ENCODE data around the gene GLT1D1.

The GLT1D1 gene

GRCh38 chr12:128813883-128814282, 39.4 kb upstream of the GLT1D1 start:
- no peaks in the 10 kb centered on the region for H3K4me1 ChIP-seq (ENCODE audit: control insufficient read depth, insufficient read depth, low read length)
- no peak overlapping the region for H3K4me3 ChIP-seq (ENCODE audit: low read length)
- no peak overlapping the region for H3K27ac ChIP-seq (ENCODE audit: low read length)
- H3K36me3 ChIP-seq (ENCODE audit: control insufficient read depth, insufficient read depth, low read length): no peaks in the 10 kb centered on the region
- H3K9me3 ChIP-seq (ENCODE audit: control insufficient read depth, insufficient read depth, low read length): peaks cover 3% of the 10 kb centered on the region; the same call in 1 of the 2 replicates
- WGBS (ENCODE audit: insufficient coverage, insufficient read length): no CpG with 5 or more reads among the region's 10 CpGs
- no peak for DNase-seq (ENCODE audit: low read depth, low spot score)
- H3K27me3 ChIP-seq (ENCODE audit: control insufficient read depth, insufficient read depth, low read length): no peaks in the 10 kb centered on the region

GRCh38 chr12:128814411-128815261, 38.6 kb upstream of the GLT1D1 start:
- WGBS (ENCODE audit: insufficient coverage, insufficient read length): no CpG with 5 or more reads among the region's 25 CpGs
- H3K4me3 ChIP-seq (ENCODE audit: low read length): no peak overlapping the region
- H3K9me3 ChIP-seq (ENCODE audit: control insufficient read depth, insufficient read depth, low read length): peaks cover 3% of the 10 kb centered on the region
- no peak for DNase-seq (ENCODE audit: low read depth, low spot score)
- no peaks in the 10 kb centered on the region for H3K36me3 ChIP-seq (ENCODE audit: control insufficient read depth, insufficient read depth, low read length)
- H3K27me3 ChIP-seq (ENCODE audit: control insufficient read depth, insufficient read depth, low read length): no peaks in the 10 kb centered on the region
- H3K27ac ChIP-seq (ENCODE audit: low read length): no peak overlapping the region
- no peaks in the 10 kb centered on the region for H3K4me1 ChIP-seq (ENCODE audit: control insufficient read depth, insufficient read depth, low read length)

- Histone ChIP-seq H3K27me3 (ENCODE audit: control insufficient read depth, insufficient read depth, low read length) (no peaks in the 10 kb centered on the region), H3K36me3 (ENCODE audit: control insufficient read depth, insufficient read depth, low read length) (no peaks in the 10 kb centered on the region), H3K4me3 (ENCODE audit: low read length) (no peak overlapping the region), H3K4me1 (ENCODE audit: control insufficient read depth, insufficient read depth, low read length) (no peaks in the 10 kb centered on the region), H3K9me3 (ENCODE audit: control insufficient read depth, insufficient read depth, low read length) (no peaks in the 10 kb centered on the region; the same call in 1 of the 2 replicates), H3K27ac (ENCODE audit: low read length) (no peak overlapping the region)
- no peak for DNase-seq (ENCODE audit: low read depth, low spot score)
- no CpG with 5 or more reads among the region's 7 CpGs for WGBS (ENCODE audit: insufficient coverage, insufficient read length)
Observed at GRCh38 chr12:128815779-128816642, 37.3 kb upstream of the GLT1D1 start.

- Histone ChIP-seq H3K9me3 (ENCODE audit: control insufficient read depth, insufficient read depth, low read length) (no peaks in the 10 kb centered on the region; the same call in none of the 2 replicates), H3K4me1 (ENCODE audit: control insufficient read depth, insufficient read depth, low read length) (no peaks in the 10 kb centered on the region), H3K27me3 (ENCODE audit: control insufficient read depth, insufficient read depth, low read length) (no peaks in the 10 kb centered on the region), H3K4me3 (ENCODE audit: low read length) (no peak overlapping the region), H3K36me3 (ENCODE audit: control insufficient read depth, insufficient read depth, low read length) (no peaks in the 10 kb centered on the region), H3K27ac (ENCODE audit: low read length) (no peak overlapping the region)
- WGBS (ENCODE audit: insufficient coverage, insufficient read length): no CpG with 5 or more reads among the region's 4 CpGs
- DNase-seq (ENCODE audit: low read depth, low spot score): no peak
Observed at GRCh38 chr12:128816643-128816920, 36.7 kb upstream of the GLT1D1 start.

GRCh38 chr12:128817111-128818015, 35.9 kb upstream of the GLT1D1 start:
- Histone ChIP-seq H3K27me3 (ENCODE audit: control insufficient read depth, insufficient read depth, low read length) (no peaks in the 10 kb centered on the region), H3K4me3 (ENCODE audit: low read length) (no peak overlapping the region), H3K36me3 (ENCODE audit: control insufficient read depth, insufficient read depth, low read length) (no peaks in the 10 kb centered on the region), H3K9me3 (ENCODE audit: control insufficient read depth, insufficient read depth, low read length) (no peaks in the 10 kb centered on the region; the same call in none of the 2 replicates), H3K27ac (ENCODE audit: low read length) (no peak overlapping the region), H3K4me1 (ENCODE audit: control insufficient read depth, insufficient read depth, low read length) (no peaks in the 10 kb centered on the region)
- WGBS (ENCODE audit: insufficient coverage, insufficient read length): no CpG with 5 or more reads among the region's 8 CpGs
- DNase-seq (ENCODE audit: low read depth, low spot score): no peak

GRCh38 chr12:128818065-128819022, 34.9 kb upstream of the GLT1D1 start:
- no peaks in the 10 kb centered on the region for H3K4me1 ChIP-seq (ENCODE audit: control insufficient read depth, insufficient read depth, low read length)
- no CpG with 5 or more reads among the region's 13 CpGs for WGBS (ENCODE audit: insufficient coverage, insufficient read length)
- no peak overlapping the region for H3K27ac ChIP-seq (ENCODE audit: low read length)
- H3K36me3 ChIP-seq (ENCODE audit: control insufficient read depth, insufficient read depth, low read length): no peaks in the 10 kb centered on the region
- H3K27me3 ChIP-seq (ENCODE audit: control insufficient read depth, insufficient read depth, low read length): no peaks in the 10 kb centered on the region
- no peaks in the 10 kb centered on the region; the same call in none of the 2 replicates for H3K9me3 ChIP-seq (ENCODE audit: control insufficient read depth, insufficient read depth, low read length)
- no peak overlapping the region for H3K4me3 ChIP-seq (ENCODE audit: low read length)
- DNase-seq (ENCODE audit: low read depth, low spot score): no peak

- Histone ChIP-seq H3K36me3 (ENCODE audit: control insufficient read depth, insufficient read depth, low read length) (no peaks in the 10 kb centered on the region), H3K27ac (ENCODE audit: low read length) (no peak overlapping the region), H3K4me3 (ENCODE audit: low read length) (no peak overlapping the region), H3K9me3 (ENCODE audit: control insufficient read depth, insufficient read depth, low read length) (no peaks in the 10 kb centered on the region; the same call in none of the 2 replicates), H3K27me3 (ENCODE audit: control insufficient read depth, insufficient read depth, low read length) (no peaks in the 10 kb centered on the region), H3K4me1 (ENCODE audit: control insufficient read depth, insufficient read depth, low read length) (no peaks in the 10 kb centered on the region)
- WGBS (ENCODE audit: insufficient coverage, insufficient read length): no CpG with 5 or more reads among the region's 16 CpGs
- no peak for DNase-seq (ENCODE audit: low read depth, low spot score)
Observed at GRCh38 chr12:128819293-128820144, 33.8 kb upstream of the GLT1D1 start.

- H3K9me3 ChIP-seq (ENCODE audit: control insufficient read depth, insufficient read depth, low read length): no peaks in the 10 kb centered on the region; the same call in none of the 2 replicates
- no CpG with 5 or more reads among the region's 6 CpGs for WGBS (ENCODE audit: insufficient coverage, insufficient read length)
- H3K4me3 ChIP-seq (ENCODE audit: low read length): no peak overlapping the region
- H3K36me3 ChIP-seq (ENCODE audit: control insufficient read depth, insufficient read depth, low read length): no peaks in the 10 kb centered on the region
- no peaks in the 10 kb centered on the region for H3K27me3 ChIP-seq (ENCODE audit: control insufficient read depth, insufficient read depth, low read length)
- DNase-seq (ENCODE audit: low read depth, low spot score): no peak
- no peaks in the 10 kb centered on the region for H3K4me1 ChIP-seq (ENCODE audit: control insufficient read depth, insufficient read depth, low read length)
- no peak overlapping the region for H3K27ac ChIP-seq (ENCODE audit: low read length)
Observed at GRCh38 chr12:128820253-128820652, 33.0 kb upstream of the GLT1D1 start.

Data from iPS DF 6.9 (cell line).